Spleen (tissue), 11 donors: Measurements from ENCODE around the gene EHHADH. TPM values are rescaled to one million over a fixed set of nuclear protein-coding genes. Genes with fewer than 3 reads are reported as not detected.
A peak's percentile ranks its signal among the peaks of the same experiment; 100 is the strongest.

ENCODE experiments used
- DNase-seq: peaks from one replicate; pipeline ENCODE4 v3.0.0-alpha.2; 2020
- H3K27ac ChIP-seq, 8 donors: fragments of 200-600 bp; sonication (generic) in 7 of 8; 1 replicate in 4 of 8; 2 replicates in 4 of 8; pipeline versions ENCODE4 v1.5.0 to v1.8.0; 2016 to 2021; ENCODE audit warnings: inconsistent platforms in 4 of 8, mild to moderate bottlenecking in 4 of 8, moderate library complexity in 1 of 8
- H3K27me3 ChIP-seq, 7 donors: fragments of 200-600 bp; sonication (generic) in 6 of 7; replicated peaks in 1 of 7; 1 replicate in 4 of 7; 2 replicates in 3 of 7; pipeline versions ENCODE4 v1.5.0 to v1.8.0; 2016 to 2021; ENCODE audit warnings: inconsistent platforms in 3 of 7, mild to moderate bottlenecking in 1 of 7
- H3K36me3 ChIP-seq, 6 donors: fragments of 200-600 bp; sonication (generic) in 5 of 6; 1 replicate in 4 of 6; 2 replicates in 2 of 6; pipeline versions ENCODE4 v1.5.0 to v1.8.0; 2016 to 2021; ENCODE audit warnings: inconsistent platforms in 2 of 6
- H3K4me1 ChIP-seq, 6 donors: fragments of 200-600 bp; sonication (generic) in 5 of 6; 1 replicate in 3 of 6; 2 replicates in 3 of 6; pipeline versions ENCODE4 v1.5.0 to v1.8.0; 2016 to 2021; ENCODE audit warnings: inconsistent platforms in 3 of 6
- H3K4me3 ChIP-seq, 8 donors: fragments of 200-600 bp; sonication (generic) in 7 of 8; 1 replicate in 4 of 8; 2 replicates in 4 of 8; pipeline versions ENCODE4 v1.5.0 to v1.8.0; 2016 to 2021; ENCODE audit warnings: inconsistent platforms in 4 of 8, mild to moderate bottlenecking in 4 of 8, moderate library complexity in 2 of 8
- H3K9me3 ChIP-seq, 8 donors: fragments of 200-600 bp; sonication (generic) in 7 of 8; 1 replicate in 4 of 8; 2 replicates in 4 of 8; pipeline versions ENCODE4 v1.5.0 to v1.8.0; 2016 to 2021; ENCODE audit warnings: inconsistent platforms in 4 of 8
- POLR2A ChIP-seq, 3 donors: fragments of 450-650 bp; IDR thresholded peaks; one replicate each; pipeline ENCODE4 v1.5.1; 2017; ENCODE audit warnings: antibody characterized with exemption in 3 of 3, mild to moderate bottlenecking in 1 of 3
- POLR2AphosphoS5 ChIP-seq, 3 donors: sonication (generic); formaldehyde crosslinking; IDR thresholded peaks; one replicate each; pipeline ENCODE4 v1.5.1; 2017; ENCODE audit warnings: antibody characterized with exemption in 3 of 3
- WGBS, 5 donors: extraction: QIAGEN DNeasy Blood & Tissue Kit in 3 of 5; methylation state at CpG; one replicate each; pipeline versions ENCODE4 v1.1.5 to v1.1.7; 2013 to 2018; 5-methylcytosine and 5-hydroxymethylcytosine counted together
- intact Hi-C: fragments of 100-400 bp; cut with DNase I; formaldehyde crosslinking; loops from one replicate; pipeline ENCODE4 v1.15.0; 2023; ENCODE audit warnings: low total_unique reads
- polyA plus RNA-seq, 3 donors: library from polyadenylated mRNA; stranded (reverse); fragments of 200-250 nt; gene quantifications; one replicate each; pipeline ENCODE4 v1.2.1, GENCODE V29; 2013
- total RNA-seq, 7 donors: library from RNA; depleted of rRNA in 3 of 7; stranded (reverse); fragments of >200 nt in 3 of 7; fragmentation: NEBNext Ultra II Directional in 4 of 7; extraction: Animal tissue kit (Norgen Biotek cat#: 25700) in 4 of 7; gene quantifications; one replicate each; pipeline versions ENCODE4 v1.1.0 to v1.2.1, GENCODE V29; 2016 to 2021
- TF ChIP-seq, protein P1 (sequence below), 11 experiments: fragments of 200-600 bp in 7 of 11; fragments of 450-650 bp in 4 of 11; sonication (generic) in 4 of 11; IDR thresholded peaks in 8 of 11; conservative IDR thresholded peaks in 3 of 11; 1 replicate in 7 of 11; 2 replicates in 4 of 11; pipeline versions ENCODE4 v1.4.0 to v1.8.0; 2016 to 2021; ENCODE audit warnings: antibody characterized with exemption in 11 of 11, inconsistent platforms in 4 of 11, mild to moderate bottlenecking in 1 of 11
- donor health status: healthy with polysubstance abuse.
- donor health status: DM: no; HTN: no; CAD: no; lungs with moderate emphysema.
- donor health status: DM: no; HTN: no; CAD: no.
- donor health status: Bipolar disorder and iron deficiency.
- donor health status: healthy.
- donor health status: DM: no; HTN: no; CAD: no.
- donor health status: DM: yes; HTN: yes; CAD: no.

The EHHADH gene
- total and polyA plus RNA-seq, 10 donors = 1.3 to 18.9 (median 7.4) TPM

DNA sequence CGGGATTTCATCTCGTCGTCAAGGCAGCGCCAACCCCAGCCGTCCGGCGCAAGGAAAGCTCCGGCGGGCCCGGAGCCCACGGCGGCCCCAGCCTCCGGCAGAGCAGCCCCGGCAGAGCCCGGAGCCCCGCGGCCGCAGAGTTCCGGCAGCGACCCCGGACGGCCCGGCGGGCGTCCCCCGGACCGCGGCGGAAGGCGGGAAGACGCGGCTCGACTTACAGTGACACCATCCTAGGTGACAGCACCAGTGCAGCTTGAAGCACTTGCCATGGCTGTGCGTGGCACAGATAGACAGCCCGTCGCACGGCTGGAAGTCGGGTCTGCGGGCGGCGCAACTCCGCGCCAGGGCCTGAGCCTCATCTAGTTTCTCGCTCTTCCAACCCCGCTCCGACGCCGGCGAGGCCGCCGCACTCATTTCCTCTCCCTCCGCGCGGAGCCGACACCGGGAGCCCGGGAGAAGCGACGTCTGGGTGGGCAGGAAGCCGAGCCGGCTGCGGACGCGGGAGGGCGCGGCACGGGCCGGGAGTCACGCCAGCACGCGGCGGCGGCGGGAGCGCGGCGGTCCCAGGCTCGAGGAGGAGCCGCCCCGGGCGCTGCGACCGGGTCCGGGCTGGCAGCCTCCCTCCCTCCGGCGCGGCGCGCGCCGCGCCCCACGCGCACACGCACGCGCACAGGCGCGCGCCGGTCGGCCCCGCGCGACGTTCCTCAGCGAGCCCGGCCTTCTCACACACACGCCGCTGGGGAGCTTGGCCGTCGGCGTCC, 101.3 kb downstream of the EHHADH start, which contains the start of gene C3orf70:
TSS of gene C3orf70 (minus strand) at position 651 of the 761 bp plus-strand sequence. CDS start at position 414, 237 bp downstream.
- H3K27me3 ChIP-seq = peaks cover 4 to 91% (median 26%) of the 10 kb centered on the region in 7 donors
- no peaks in the 10 kb centered on the region for H3K36me3 ChIP-seq
- peak; percentile 85 for DNase-seq
- 0 to 2% (median 1%) methylated on average over 42 to 113 of the region's 113 CpGs for WGBS, 5 donors
- no peaks in the 10 kb centered on the region for H3K9me3 ChIP-seq
- H3K4me3 ChIP-seq = peak within 1 kb of the TSS; percentile 51 to 79 (median 60)
- peak within 1 kb of the TSS; percentile 29 to 89 (median 82) for H3K27ac ChIP-seq
- peaks cover 0 to 36% (median 18%) of the 10 kb centered on the region in 6 donors for H3K4me1 ChIP-seq
- intact Hi-C loops = no loop called here
- TF ChIP-seq, protein P1, sequence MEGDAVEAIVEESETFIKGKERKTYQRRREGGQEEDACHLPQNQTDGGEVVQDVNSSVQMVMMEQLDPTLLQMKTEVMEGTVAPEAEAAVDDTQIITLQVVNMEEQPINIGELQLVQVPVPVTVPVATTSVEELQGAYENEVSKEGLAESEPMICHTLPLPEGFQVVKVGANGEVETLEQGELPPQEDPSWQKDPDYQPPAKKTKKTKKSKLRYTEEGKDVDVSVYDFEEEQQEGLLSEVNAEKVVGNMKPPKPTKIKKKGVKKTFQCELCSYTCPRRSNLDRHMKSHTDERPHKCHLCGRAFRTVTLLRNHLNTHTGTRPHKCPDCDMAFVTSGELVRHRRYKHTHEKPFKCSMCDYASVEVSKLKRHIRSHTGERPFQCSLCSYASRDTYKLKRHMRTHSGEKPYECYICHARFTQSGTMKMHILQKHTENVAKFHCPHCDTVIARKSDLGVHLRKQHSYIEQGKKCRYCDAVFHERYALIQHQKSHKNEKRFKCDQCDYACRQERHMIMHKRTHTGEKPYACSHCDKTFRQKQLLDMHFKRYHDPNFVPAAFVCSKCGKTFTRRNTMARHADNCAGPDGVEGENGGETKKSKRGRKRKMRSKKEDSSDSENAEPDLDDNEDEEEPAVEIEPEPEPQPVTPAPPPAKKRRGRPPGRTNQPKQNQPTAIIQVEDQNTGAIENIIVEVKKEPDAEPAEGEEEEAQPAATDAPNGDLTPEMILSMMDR (IDR thresholded peaks at IDR 0.05 in 8 of 11, conservative IDR thresholded peaks at IDR 0.05 in 3 of 11) = no peak
- TF ChIP-seq POLR2A (IDR thresholded peaks at IDR 0.05) (no peak), POLR2AphosphoS5 (IDR thresholded peaks at IDR 0.05) (peak; percentile 33 to 74 (median 69))

DNA sequence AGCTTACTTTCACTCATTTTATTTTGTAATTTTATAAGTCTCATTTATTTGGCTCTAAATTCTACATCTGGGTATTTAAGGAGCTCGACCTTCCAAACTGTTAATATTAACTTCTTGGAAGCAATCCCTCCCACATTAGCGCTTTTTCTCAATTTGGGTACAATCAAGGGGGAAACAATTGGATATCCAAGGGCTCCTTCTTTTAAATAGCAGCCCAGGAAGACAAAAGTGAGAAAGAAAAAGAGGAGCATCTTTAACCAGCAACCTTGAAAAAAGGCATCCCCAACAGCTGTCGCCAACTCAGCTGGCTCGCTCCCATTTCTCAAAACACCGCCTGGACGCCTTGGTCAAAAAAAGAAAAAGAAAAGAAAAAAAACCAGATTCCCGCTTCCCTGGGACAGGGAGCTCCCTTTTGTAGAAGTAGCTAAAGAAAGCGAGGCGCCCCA, 101.9 kb downstream of the EHHADH start:
- no peak for TF ChIP-seq POLR2AphosphoS5 (IDR thresholded peaks at IDR 0.05)
- TF ChIP-seq, protein P1 (IDR thresholded peaks at IDR 0.05 in 8 of 11, conservative IDR thresholded peaks at IDR 0.05 in 3 of 11) = no peak
- TF ChIP-seq POLR2A (IDR thresholded peaks at IDR 0.05) = no peak
- no peak for DNase-seq
- H3K9me3 ChIP-seq = no peaks in the 10 kb centered on the region
- H3K27ac ChIP-seq = peak overlapping the region in 7 of 8 donors; percentile 67 to 89 (median 84)
- H3K27me3 ChIP-seq = peaks cover 4 to 91% (median 26%) of the 10 kb centered on the region in 7 donors
- WGBS, 5 donors = 6 to 7% (median 7%) methylated on average over 9 of the region's 9 CpGs
- H3K4me1 ChIP-seq = peaks cover 0 to 36% (median 18%) of the 10 kb centered on the region in 6 donors
- H3K4me3 ChIP-seq = peak overlapping the region; percentile 51 to 79 (median 60)
- H3K36me3 ChIP-seq = no peaks in the 10 kb centered on the region
- intact Hi-C loops = no loop called here

DNA sequence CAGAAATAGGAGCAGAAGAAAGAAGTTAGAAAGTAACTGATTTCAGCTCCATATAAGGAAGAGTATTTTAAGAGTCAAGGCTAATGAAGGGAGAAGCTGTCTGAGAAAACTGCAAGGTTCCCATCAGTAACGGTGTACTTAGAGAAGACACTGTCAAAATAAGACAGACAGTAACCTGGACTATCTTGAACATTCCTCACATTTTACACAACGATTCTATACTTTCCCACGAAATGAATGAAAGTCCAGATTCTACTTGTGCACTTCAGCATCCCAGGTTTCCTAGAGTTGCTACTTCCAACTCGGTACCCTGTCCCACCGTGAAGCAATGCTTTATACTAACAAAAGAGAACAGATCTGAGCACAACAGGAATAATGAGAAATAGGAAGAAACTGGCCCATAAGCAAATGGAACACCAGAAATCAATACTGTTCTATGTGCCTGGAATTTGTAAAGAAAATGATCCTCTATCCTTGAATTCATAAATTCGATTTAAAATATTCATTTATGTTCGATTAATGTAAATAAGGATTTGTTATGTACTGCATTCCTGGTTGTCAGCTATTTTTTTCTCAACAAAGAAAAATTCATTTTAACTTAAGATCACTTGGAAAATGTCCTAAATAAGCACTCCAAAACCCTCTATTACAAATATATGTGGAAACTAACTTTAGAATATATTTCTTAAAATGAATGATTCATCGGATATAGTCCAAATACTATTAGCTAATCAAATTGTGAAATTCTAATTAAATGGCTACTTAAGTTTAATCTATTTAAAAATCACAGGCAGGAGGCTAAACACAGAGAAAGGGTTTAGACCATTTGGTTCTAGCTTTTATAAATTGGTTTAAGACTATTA, 102.5 kb downstream of the EHHADH start:
- Histone ChIP-seq H3K4me1 (peaks cover 0 to 36% (median 18%) of the 10 kb centered on the region in 6 donors), H3K27me3 (peaks cover 4 to 91% (median 26%) of the 10 kb centered on the region in 7 donors), H3K27ac (no peak overlapping the region), H3K36me3 (no peaks in the 10 kb centered on the region), H3K9me3 (no peaks in the 10 kb centered on the region), H3K4me3 (peak overlapping the region in 5 of 8 donors; percentile 54 to 79 (median 62))
- intact Hi-C loops = no loop called here
- no peak for DNase-seq
- WGBS, 5 donors = 65 to 76% (median 69%) methylated on average over 8 of the region's 8 CpGs
- TF ChIP-seq POLR2AphosphoS5 (IDR thresholded peaks at IDR 0.05) (no peak), POLR2A (IDR thresholded peaks at IDR 0.05) (no peak)
- TF ChIP-seq, protein P1 (IDR thresholded peaks at IDR 0.05 in 8 of 11, conservative IDR thresholded peaks at IDR 0.05 in 3 of 11) = no peak
